WTC11 (cell line): Measurements from ENCODE around the gene NR3C2.

ENCODE experiments used
- CTCF ChIP-seq: fragments of 200-600 bp; IDR thresholded peaks from 2 replicates; pipeline ENCODE4 v1.8.0; 2022; ENCODE audit warnings: antibody characterized with exemption
- ESRRA ChIP-seq: sonication (generic); formaldehyde crosslinking; IDR thresholded peaks from 2 replicates; pipeline ENCODE4 v1.8.1; 2022; ENCODE audit warnings: mild to moderate bottlenecking, missing genetic modification reagents, borderline replicate concordance
- HMGA2 ChIP-seq: fragments of 250-450 bp; sonication (Bioruptor Pico); IDR thresholded peaks from 2 replicates; pipeline ENCODE4 v1.4.0; 2021; ENCODE audit warnings: mild to moderate bottlenecking, moderate library complexity
- ZNF263 ChIP-seq: sonication (generic); formaldehyde crosslinking; IDR thresholded peaks from 2 replicates; pipeline ENCODE4 v1.8.1; 2022; ENCODE audit warnings: low read depth, mild to moderate bottlenecking, moderate library complexity, missing genetic modification reagents
- TF ChIP-seq, protein P1 (sequence below): sonication (generic); formaldehyde crosslinking; IDR thresholded peaks from 2 replicates; pipeline ENCODE4 v1.8.0; 2022; ENCODE audit warnings: mild to moderate bottlenecking, missing genetic modification reagents

DNA sequence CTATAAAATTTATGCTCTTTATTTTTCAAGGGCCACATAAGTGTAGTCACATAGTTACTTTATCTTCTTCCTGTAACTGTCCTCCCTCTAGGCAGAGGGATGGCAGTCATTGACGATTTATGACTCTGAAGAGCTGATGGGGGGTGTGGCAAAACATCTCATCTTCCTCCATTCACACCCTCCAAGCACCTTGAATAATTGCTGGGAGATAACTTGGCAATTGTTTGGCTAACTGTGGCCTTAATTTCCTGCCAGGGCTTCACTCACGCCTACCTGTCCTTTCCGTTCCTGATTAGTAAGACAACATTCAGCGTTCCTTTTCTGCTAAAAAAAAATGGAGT, 381.1 kb downstream of the NR3C2 start:
- TF ChIP-seq CTCF (no peak), ZNF263 (no peak), HMGA2 (CRISPR knock-in tag) (no peak), ESRRA (CRISPR knock-in tag) (no peak)
- TF ChIP-seq, protein P1, sequence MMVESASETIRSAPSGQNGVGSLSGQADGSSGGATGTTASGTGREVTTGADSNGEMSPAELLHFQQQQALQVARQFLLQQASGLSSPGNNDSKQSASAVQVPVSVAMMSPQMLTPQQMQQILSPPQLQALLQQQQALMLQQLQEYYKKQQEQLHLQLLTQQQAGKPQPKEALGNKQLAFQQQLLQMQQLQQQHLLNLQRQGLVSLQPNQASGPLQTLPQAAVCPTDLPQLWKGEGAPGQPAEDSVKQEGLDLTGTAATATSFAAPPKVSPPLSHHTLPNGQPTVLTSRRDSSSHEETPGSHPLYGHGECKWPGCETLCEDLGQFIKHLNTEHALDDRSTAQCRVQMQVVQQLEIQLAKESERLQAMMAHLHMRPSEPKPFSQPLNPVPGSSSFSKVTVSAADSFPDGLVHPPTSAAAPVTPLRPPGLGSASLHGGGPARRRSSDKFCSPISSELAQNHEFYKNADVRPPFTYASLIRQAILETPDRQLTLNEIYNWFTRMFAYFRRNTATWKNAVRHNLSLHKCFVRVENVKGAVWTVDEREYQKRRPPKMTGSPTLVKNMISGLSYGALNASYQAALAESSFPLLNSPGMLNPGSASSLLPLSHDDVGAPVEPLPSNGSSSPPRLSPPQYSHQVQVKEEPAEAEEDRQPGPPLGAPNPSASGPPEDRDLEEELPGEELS = no peak
